Cardiac fibroblast (primary cell): ENCODE data around the gene CYP2S1.
"Not testable (repeated sequence)": the region's sequence is repeated elsewhere in the genome, so short reads cannot be mapped to it uniquely, and the experiment has no call there.

ENCODE experiments used
- DNase-seq, 2 donors: peaks; one replicate each; pipeline versions ENCODE4 v3.0.0 to v3.0.0-alpha.2; 2010; ENCODE audit warnings: low read depth in 2 of 2
- H3K4me3 ChIP-seq, 2 donors: replicated peaks in 1 of 2; 1 replicate in 1 of 2; 2 replicates in 1 of 2; pipeline ENCODE4 v1.5.1; 2011; ENCODE audit warnings: low read depth in 2 of 2, low read length in 2 of 2, mild to moderate bottlenecking in 2 of 2, moderate library complexity in 1 of 2
- TF ChIP-seq, protein P1 (sequence below): IDR thresholded peaks from one replicate; pipeline ENCODE4 v1.5.1; 2011; ENCODE audit warnings: low read depth, mild to moderate bottlenecking, low read length, inconsistent platforms

Gene CYP2S1

DNA sequence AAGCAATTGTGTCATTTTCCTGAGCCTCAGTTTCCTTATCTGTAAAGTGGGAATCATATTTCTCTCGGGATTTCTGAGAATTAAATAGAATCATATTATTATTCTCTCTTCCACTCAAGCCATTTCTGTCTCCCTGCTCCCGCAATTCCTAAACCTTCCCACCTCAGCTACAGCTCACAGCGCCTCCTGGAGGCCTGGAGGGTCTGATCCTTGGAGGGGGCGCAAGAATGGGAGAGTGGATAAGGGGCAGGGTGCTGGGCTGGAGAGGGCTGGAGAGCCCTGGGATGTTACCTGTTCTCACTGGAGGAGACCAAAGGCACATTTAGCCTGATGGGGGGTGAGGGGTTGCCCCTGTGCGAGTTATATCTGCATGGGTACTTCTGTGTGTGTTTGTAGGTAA is 31.1 kb upstream of the CYP2S1 start:
- DNase-seq: no peak
- TF ChIP-seq, protein P1, sequence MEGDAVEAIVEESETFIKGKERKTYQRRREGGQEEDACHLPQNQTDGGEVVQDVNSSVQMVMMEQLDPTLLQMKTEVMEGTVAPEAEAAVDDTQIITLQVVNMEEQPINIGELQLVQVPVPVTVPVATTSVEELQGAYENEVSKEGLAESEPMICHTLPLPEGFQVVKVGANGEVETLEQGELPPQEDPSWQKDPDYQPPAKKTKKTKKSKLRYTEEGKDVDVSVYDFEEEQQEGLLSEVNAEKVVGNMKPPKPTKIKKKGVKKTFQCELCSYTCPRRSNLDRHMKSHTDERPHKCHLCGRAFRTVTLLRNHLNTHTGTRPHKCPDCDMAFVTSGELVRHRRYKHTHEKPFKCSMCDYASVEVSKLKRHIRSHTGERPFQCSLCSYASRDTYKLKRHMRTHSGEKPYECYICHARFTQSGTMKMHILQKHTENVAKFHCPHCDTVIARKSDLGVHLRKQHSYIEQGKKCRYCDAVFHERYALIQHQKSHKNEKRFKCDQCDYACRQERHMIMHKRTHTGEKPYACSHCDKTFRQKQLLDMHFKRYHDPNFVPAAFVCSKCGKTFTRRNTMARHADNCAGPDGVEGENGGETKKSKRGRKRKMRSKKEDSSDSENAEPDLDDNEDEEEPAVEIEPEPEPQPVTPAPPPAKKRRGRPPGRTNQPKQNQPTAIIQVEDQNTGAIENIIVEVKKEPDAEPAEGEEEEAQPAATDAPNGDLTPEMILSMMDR: no peak
- H3K4me3 ChIP-seq: no peak overlapping the region

DNA sequence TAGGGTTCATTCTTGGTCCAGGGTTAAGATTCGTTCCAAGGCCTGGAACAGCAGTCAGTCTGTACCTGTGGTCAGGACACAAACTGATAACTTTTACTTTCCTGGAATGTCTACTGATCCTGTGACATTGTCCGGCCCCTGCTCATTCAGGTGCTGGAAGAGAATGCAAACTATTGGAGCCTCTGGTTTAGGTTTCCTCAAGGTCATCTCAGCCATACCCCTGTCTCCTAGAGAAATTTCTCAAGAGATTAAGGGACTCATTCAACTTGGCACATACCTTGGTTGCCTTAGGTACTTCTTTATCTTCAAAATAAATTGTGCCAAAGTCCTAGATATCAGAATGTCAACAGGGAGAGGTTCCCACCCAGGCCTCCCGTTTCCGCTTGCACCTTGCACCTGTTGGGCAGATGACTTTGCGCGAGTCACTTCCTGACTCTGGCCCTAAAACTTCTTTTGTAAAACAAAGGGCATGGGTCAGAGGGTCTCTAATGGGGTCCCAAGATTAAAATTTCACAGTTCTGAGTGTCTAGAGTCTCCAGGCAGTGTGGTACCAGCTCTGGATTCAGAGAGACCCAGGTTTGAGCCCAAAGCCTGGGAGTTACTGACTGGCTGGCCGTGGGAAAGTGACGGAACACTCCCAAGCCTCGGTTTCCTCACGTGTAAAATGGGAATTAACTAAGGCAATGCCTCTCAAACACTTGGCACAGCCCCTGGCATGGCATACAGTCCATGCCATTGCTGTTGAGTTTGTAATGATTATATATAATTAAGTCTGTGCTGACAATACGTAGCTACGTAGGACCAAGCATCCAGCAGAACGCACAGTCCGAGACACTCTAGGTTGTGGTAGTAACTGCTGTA is 25.8 kb upstream of the CYP2S1 start:
- DNase-seq: no peak

DNA sequence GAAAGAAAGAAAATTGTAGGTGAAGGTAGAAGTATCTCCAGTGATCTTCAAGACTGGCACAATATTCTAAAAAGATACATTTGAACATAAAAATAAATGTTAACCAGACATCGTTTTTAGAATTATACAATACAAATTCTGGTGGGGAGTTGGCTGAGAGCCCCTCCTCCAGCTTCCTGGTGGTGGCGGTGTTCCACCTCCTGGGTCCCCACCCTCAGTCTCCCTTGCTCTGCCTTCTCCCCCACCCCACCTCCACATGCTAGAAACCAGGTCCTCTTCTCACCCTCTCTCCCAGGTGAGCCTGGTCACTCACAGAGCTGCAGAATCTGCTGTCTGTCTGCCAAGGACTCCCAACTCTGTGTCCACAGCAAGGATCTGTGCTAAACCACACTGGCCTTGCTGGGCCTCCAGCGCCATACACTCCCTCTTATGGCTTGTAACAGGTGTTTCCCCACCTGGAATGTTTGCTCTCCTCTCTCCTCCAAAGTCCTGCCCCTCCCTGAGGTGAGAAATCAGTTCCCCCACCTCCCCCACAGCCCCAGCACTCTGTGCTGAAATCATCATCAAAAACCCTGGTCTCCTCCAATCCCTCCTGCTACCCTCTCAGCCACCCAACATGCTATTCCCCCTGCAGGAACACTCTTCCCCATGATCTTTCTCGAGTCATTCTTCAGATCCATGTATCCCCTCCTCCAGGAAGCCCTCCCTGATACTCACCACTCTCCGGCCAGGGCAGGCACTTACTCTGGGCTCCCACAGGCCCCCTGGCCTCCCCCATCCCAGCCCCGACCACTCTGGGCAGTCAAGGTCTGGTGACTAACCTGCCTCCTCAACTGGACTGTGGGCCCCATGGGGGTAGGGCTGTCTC is 20.5 kb upstream of the CYP2S1 start:
- no peak for DNase-seq
- H3K4me3 ChIP-seq: no peak overlapping the region
- TF ChIP-seq, protein P1: no peak

More for the DNA sequence above, 25.8 kb upstream of the CYP2S1 start:
- H3K4me3 ChIP-seq: no peak overlapping the region
- TF ChIP-seq, protein P1: no peak

DNA sequence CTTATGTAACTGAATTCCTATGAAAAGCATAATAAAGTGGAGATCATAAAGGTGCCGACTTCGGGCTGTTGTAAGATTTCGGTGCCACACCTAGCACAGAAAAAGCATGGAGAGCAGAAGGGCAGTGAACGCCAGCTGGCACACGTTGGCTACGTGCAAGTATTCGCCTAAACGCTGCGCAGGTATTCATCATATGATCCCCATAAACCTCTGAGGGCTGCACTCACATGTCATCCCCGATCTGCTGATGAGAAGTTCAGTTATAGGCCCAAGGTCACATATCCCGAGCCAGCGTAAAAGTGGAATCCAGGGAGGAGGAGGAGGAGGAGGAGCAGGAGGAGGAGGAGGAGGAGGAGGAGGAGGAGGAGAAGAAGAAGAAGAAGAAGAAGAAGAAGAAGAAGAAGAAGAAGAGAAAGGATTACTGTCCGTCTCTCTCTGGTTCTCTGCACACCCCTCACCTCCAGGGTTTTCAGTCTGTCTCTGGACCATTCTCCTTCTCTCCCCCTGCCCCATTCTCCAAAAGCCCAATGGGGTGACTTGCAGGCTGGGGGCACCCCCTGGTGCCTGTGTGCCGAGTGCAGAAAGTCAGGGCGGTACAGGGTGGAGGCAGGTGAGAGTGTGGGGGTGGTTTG is 18.6 kb upstream of the CYP2S1 start:
- DNase-seq: no peak
- TF ChIP-seq, protein P1: no peak
- no peak overlapping the region for H3K4me3 ChIP-seq

DNA sequence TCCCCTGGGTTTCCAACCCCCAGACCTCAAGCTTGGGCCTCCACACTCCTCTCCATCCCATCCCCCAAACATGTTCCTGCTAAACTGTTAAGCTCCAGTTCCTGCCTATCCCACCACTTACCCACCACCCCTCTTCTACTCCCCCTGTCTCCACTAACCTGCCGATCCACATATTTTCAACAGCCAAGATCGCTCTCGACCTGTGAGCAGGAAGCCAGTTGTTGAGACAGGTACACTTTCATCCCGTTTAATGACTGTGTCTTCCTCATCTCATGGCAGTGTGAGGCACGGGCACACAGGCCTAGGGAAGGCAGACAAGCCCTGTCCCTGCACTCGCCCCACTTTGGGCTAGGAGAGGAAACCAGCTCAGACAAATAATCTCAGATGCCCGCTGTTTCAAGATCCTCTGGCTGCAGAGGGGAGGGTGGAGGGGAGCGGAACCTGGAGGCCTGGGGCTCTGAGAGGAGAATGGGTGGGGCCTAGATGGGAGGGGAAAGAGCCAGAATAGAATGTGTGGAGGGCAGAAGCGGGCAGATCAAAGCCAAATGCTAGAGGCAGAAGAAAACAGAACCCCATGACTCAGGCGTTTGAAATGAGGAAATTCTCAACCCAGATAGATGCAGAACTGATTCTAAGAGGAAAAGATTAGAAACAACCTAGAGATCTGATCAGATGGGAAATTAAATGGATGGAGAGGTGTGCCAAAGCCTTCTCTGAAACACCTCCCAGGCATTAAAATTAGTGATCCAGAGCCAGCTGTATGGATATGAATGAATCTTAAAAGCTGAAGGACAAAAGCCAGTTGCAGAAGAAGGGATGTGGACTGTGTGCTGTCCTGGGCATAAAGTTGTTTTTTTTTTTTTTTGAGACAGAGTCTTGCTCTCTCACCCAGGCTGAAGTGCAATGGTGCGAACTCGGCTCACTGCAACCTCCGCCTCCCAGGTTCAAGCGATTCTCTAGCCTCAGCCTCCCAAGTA is 16.9 kb upstream of the CYP2S1 start:
- H3K4me3 ChIP-seq: no peak overlapping the region
- DNase-seq: peak; percentile 65 to 68
- TF ChIP-seq, protein P1: no peak

DNA sequence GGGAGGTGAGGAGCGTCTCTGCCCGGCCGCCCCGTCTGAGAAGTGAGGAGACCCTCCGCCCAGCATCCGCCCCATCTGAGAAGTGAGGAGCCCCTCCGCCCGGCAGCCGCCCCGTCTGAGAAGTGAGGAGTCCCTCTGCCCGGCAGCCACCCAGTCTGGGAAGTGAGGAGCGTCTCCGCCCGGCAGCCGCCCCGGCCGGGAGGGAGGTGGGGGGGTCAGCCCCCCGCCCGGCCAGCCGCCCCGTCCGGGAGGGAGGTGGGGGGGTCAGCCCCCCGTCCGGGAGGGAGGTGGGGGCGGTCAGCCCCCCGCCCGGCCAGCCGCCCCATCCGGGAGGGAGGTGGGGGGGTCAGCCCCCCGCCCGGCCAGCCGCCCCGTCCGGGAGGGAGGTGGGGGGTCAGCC is 12.8 kb upstream of the CYP2S1 start:
- H3K4me3 ChIP-seq, DNase-seq: not testable (repeated sequence)
